ENCODE data around the gene CYP26C1. TPM values are rescaled to one million over a fixed set of nuclear protein-coding genes. Genes with fewer than 3 reads are reported as not detected.

CYP26C1 gene
- total RNA-seq, 3 donors from 2014 or later (not counting 1 experiment from before 2014, with no cell fraction given): 0.09 TPM; not detected in 2

- Mint-ChIP-seq H3K4me1 (peaks cover 13 to 14% of the 10 kb centered on the region in 2 donors), H3K4me3 (peak overlapping the region; percentile 42), H3K9me3 (no peaks in the 10 kb centered on the region), H3K27me3 (ENCODE audit: low read depth in 2 of 2) (peaks cover 40 to 53% of the 10 kb centered on the region in 2 donors), H3K36me3 (peaks cover 5% of the 10 kb centered on the region), H3K27ac (no peak overlapping the region)
- no peak overlapping the region for H3K27ac ChIP-seq (ENCODE audit: low read length)
- intact Hi-C loops (cut with micrococcal nuclease): no loop called here
- TF ChIP-seq CTCF (IDR thresholded peaks at IDR 0.05): no peak
- H3K9me3 ChIP-seq (ENCODE audit: control insufficient read depth, insufficient read depth, low read length): no peaks in the 10 kb centered on the region
- H3K4me1 ChIP-seq (ENCODE audit: control insufficient read depth, insufficient read depth, low read length): peaks cover 19% of the 10 kb centered on the region
- no peak overlapping the region for H3K4me3 ChIP-seq (ENCODE audit: low read length)
- peaks cover 13% of the 10 kb centered on the region for H3K27me3 ChIP-seq (ENCODE audit: control insufficient read depth, insufficient read depth, low read length)
- WGBS (ENCODE audit: insufficient coverage): 91% methylated on average over 9 of the region's 9 CpGs
- H3K36me3 ChIP-seq (ENCODE audit: control insufficient read depth, insufficient read depth, low read length): no peaks in the 10 kb centered on the region
- DNase-seq: no peak
- no peak for ATAC-seq
Observed at GRCh38 chr10:93063977-93064660, 3.5 kb downstream of the CYP26C1 start.

- peak overlapping the region; percentile 14 for H3K4me3 Mint-ChIP-seq
- DNase-seq (no peak), ATAC-seq (no peak)
- Histone ChIP-seq H3K36me3 (ENCODE audit: control insufficient read depth, insufficient read depth, low read length) (no peaks in the 10 kb centered on the region), H3K4me3 (ENCODE audit: low read length) (no peak overlapping the region), H3K27ac (ENCODE audit: low read length) (no peak overlapping the region), H3K9me3 (ENCODE audit: control insufficient read depth, insufficient read depth, low read length) (no peaks in the 10 kb centered on the region), H3K27me3 (ENCODE audit: control insufficient read depth, insufficient read depth, low read length) (peaks cover 12% of the 10 kb centered on the region), H3K4me1 (ENCODE audit: control insufficient read depth, insufficient read depth, low read length) (peaks cover 19% of the 10 kb centered on the region)
- H3K9me3 Mint-ChIP-seq: no peaks in the 10 kb centered on the region
- peaks cover 13 to 14% of the 10 kb centered on the region in 2 donors for H3K4me1 Mint-ChIP-seq
- no peak for TF ChIP-seq CTCF (IDR thresholded peaks at IDR 0.05)
- intact Hi-C loops (cut with micrococcal nuclease): no loop called here
- peaks cover 39 to 61% of the 10 kb centered on the region in 2 donors for H3K27me3 Mint-ChIP-seq (ENCODE audit: low read depth in 2 of 2)
- no peaks in the 10 kb centered on the region for H3K36me3 Mint-ChIP-seq
- WGBS (ENCODE audit: insufficient coverage): 82% methylated on average over 11 of the region's 12 CpGs
- no peak overlapping the region for H3K27ac Mint-ChIP-seq
Observed at GRCh38 chr10:93064874-93065660, 4.5 kb downstream of the CYP26C1 start.

- 7% methylated on average over 81 of the region's 81 CpGs for WGBS (ENCODE audit: insufficient coverage)
- Mint-ChIP-seq H3K9me3 (no peaks in the 10 kb centered on the region), H3K4me1 (peaks cover 13 to 14% of the 10 kb centered on the region in 2 donors)
Observed at GRCh38 chr10:93065675-93066543, 5.3 kb downstream of the CYP26C1 start.

More at GRCh38 chr10:93065675-93066543, 5.3 kb downstream of the CYP26C1 start:
- no peaks in the 10 kb centered on the region for H3K36me3 Mint-ChIP-seq
- intact Hi-C loops (cut with micrococcal nuclease): no loop called here
- no peak overlapping the region for H3K27ac Mint-ChIP-seq
- no peaks in the 10 kb centered on the region for H3K36me3 ChIP-seq (ENCODE audit: control insufficient read depth, insufficient read depth, low read length)
- H3K27me3 ChIP-seq (ENCODE audit: control insufficient read depth, insufficient read depth, low read length): peaks cover 15% of the 10 kb centered on the region
- no peak overlapping the region for H3K4me3 ChIP-seq (ENCODE audit: low read length)
- H3K9me3 ChIP-seq (ENCODE audit: control insufficient read depth, insufficient read depth, low read length): no peaks in the 10 kb centered on the region
- H3K4me3 Mint-ChIP-seq: no peak overlapping the region
- no peak overlapping the region for H3K27ac ChIP-seq (ENCODE audit: low read length)
- H3K27me3 Mint-ChIP-seq (ENCODE audit: low read depth in 2 of 2): peaks cover 44 to 69% of the 10 kb centered on the region in 2 donors
- peaks cover 16% of the 10 kb centered on the region for H3K4me1 ChIP-seq (ENCODE audit: control insufficient read depth, insufficient read depth, low read length)
- no peak for DNase-seq
- no peak for ATAC-seq
- no peak for TF ChIP-seq CTCF (IDR thresholded peaks at IDR 0.05)
